GM18909 (cell line): Measurements from ENCODE around the gene TWIST2.

Experiments
- ATAC-seq: cut with Tn5 transposase; IDR thresholded peaks from one replicate; pipeline ENCODE4 v1.9.1; 2021; ENCODE audit warnings: mild to moderate bottlenecking; ENCODE audit not compliant: unreplicated experiment, poor library complexity

TWIST2 gene

GRCh38 chr2:238929242-238930081, 81.6 kb downstream of the TWIST2 start:
- ATAC-seq = no peak

DNA sequence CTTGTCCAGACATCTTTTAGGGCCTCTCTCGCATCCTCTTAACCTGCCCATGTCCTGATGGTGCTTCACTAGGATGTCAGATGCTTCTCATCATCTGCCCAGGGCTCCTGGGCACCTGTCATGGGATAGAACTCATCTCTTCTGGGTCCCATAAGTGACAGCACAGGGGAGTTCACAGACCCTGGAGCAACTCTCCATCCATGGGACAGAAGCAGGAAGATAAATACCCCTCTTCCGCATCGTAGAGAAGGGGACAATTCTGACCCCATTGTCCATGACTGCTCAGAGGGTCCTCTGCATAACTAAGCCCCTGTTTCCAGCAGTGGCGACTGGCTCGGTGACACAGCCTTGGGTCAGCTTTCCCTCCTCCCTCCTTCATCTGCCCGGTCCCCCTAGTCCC, 82.3 kb downstream of the TWIST2 start:
- ATAC-seq = no peak

- no peak for ATAC-seq
Measured at GRCh38 chr2:238936162-238937052, 88.5 kb downstream of the TWIST2 start.

- no peak for ATAC-seq
Measured at GRCh38 chr2:238938003-238938400, 90.1 kb downstream of the TWIST2 start.

- no peak for ATAC-seq
Measured at GRCh38 chr2:238938401-238939055, 90.6 kb downstream of the TWIST2 start.

DNA sequence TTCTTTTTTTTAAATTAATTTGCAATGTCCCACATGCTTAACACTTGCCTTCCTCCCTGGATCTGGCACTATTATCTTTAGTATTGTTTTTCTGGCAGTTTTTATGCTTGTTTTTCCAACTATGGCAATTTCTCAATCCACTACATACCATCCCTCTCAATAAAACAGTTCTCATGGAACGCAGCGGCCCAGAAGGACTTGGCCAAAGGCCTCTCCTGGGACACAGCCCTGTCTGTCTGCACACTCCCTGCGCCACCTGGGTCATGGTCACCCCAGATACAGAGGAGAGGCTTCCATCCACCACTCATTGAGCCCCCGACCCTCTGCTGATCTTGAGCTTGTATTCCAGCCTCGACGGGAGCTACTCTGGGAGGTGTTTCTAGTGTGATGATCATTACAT, 91.2 kb downstream of the TWIST2 start:
- ATAC-seq = no peak

- no peak for ATAC-seq
Measured at GRCh38 chr2:238939521-238940403, 91.9 kb downstream of the TWIST2 start.

DNA sequence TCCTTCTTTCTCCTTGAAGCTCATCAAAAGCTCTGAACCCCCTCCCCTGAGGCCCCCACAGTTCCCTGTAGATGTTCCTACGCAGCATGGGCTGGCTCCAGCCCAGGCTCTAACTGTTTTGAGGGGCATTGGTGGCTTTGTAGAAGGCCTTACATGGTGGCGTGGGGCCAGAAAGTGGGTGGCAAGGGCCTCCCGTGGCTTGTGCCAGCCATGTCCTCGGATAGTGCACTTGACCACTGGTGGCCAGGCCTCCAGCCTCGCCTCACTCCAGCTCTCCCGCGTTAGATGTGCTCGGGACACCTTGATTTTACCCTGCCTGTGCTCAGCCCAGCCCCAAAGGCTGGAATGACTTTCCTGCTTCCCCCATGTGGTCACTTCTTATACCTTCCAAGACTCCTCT, 92.9 kb downstream of the TWIST2 start:
- no peak for ATAC-seq

GRCh38 chr2:238941262-238941792, 93.4 kb downstream of the TWIST2 start:
- no peak for ATAC-seq

DNA sequence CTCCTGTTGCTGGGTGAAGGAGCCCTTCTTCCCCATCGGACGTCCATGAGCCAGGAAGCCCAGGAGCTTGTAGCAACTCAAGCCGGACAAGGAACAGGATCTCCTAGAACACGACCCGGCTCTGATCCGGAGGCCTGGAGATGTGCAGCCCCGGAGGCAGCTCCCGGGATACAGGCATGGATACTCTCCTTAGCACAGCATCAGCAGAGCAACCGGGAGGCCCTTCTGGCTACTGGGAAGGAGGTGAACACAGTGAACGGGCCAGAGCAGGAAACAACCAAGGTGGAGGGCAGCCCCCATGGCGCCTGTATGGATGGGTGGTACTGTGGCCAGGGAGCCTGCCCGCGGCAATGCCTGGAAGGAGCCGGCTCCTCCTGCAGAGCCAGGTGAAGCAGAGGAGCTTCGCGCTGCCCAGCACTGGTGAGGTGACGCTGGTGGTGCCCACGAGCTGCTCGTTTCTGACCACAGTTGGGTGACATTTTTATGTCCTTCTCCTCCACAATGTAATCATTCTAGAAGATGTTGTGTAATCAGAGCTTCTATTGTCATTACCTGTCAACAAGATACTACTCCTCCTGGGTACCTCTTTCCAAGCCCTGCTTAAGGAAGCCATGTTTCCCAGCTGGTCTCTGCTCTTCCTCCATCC, 94.3 kb downstream of the TWIST2 start:
- no peak for ATAC-seq

DNA sequence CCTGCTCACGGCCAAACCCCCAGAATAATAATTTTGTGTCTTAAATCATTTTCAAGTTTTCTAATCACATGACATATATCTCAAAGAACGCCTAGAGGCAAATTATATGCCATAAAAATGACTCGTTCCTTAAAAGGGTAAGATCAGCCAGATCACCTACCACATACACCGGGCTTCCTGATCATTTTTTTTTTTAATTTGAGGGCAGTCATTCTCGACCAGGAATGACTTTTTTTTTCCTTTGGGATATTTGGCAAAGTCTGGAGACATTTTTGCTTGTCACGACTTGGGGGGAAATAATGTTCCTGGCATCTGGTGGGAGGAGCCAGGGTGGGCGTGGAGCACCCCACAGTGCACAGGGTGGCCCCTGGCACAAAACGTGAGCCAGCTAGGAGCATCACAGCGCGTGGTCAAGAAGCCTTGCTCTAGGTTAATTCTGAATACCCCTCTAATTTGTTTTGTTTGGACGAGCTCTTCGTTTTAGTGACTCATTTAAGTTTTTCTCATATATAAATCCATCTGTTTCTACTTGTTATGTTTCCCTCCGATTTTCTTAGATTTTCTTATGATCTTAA, 94.9 kb downstream of the TWIST2 start:
- no peak for ATAC-seq

DNA sequence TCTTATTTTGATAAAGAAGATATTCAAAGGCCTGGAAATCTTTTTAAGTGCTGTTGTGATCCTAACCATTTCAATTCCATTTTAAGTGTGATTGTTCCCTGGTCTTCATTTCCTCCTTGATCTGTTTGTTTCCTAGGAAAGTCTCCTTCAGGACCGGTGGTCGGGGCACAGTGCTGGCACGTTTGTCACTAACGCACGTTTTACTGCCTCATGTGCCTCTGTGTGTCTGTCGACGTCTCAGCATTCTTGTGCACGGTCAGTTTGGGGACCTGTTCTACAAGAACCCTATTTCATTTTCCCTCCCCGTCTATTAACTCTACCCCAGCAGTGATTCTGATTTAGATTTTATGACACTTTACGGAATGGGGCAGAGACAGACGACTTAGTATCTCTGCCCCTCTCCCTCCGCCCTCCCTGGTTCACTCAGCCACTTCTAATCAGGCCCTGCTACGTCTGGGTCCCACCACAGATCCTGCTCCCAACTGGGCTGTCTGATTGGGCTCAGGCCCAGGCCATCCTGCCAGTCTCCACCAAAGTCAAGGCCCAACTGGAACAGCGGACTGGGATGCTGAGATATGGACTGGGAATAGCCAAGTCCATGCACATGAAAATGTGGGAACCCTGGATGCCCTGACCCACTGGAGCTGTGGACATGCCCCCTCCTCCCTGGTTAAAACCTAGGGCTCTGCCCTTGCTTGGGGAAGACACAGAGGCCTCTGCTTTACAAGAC, 95.6 kb downstream of the TWIST2 start:
- ATAC-seq = no peak

DNA sequence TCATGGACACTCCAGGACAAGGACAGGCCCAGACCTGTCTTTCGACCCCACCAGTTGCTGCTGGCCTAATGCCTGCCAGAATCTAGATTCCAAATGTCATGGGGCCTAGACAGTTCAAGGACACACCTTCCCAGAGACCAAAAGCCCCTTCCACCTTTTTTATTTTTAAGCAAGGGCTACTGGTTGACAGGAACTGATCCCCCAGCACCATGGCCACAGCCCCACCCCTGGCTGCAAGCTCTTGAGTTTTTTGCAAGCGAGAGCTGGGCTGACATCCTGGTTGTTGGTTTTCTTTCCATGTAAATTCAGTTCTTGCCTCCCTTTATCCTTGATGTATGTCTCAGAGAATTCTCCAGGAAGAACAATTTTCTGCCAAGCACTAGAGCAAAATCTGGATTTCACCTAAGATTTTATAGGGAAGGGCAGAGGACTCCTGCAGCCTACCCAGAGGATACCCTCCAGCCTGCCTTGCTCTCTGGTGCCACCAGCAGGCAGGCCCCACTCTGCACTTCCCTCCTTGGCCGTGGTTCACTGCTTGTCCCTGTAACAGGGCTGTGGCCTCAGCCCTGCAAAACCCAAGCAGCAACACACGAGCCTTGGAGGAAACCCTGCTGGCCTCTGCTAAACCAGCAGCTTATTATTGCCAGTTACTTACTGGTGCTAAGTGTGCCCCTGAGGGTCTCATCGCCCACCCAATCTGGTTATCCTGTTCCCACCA, 97.7 kb downstream of the TWIST2 start:
- ATAC-seq = no peak

GRCh38 chr2:238946318-238947242, 98.7 kb downstream of the TWIST2 start:
- ATAC-seq = no peak

DNA sequence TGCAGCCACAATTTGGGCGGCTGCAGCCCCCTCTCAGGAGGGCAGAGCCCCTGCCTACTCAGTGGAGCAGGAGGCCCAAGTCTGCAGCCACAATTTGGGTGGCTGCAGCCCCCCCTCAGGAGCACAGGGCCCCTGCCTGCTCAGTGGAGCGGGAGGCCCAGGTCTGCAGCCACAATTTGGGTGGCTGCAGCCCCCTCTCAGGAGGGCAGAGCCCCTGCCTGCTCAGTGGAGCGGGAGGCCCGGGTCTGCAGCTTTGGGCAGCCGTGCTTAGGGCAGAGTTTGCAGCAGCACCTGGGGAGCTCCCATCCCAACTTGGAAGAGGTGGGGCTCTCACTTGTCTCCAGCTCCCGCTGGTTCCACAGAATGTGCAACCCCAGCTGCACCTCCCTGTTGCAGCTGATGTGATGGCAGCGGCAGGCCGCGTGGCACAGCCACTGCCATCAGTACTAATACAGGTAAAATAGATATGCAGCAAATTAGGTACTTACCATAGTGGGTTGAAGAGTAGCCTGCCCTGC, 99.4 kb downstream of the TWIST2 start:
- ATAC-seq = no peak
